ENCODE measurements around the gene PIN4.

GRCh38 chrX:72145181-72145580 lies 36.4 kb upstream of the PIN4 start:
- no peak for TF ChIP-seq EZH2 (IDR thresholded peaks at IDR 0.05; ENCODE audit: low read length)
- no peak for TF ChIP-seq CTCF (optimal IDR thresholded peaks at IDR 0.05 in 1 of 3, IDR thresholded peaks at IDR 0.05 in 1 of 3, conservative IDR thresholded peaks at IDR 0.05 in 1 of 3; ENCODE audit: extremely low read depth in 1 of 3, insufficient read depth in 2 of 3, low read length in 3 of 3)

Data from keratinocyte (primary cell).